GM18858 (cell line): Measurements from ENCODE around the gene NBPF9.
"Not testable (repeated sequence)": the region's sequence is repeated elsewhere in the genome, so short reads cannot be mapped to it uniquely, and the experiment has no call there.

ENCODE experiments used
- ATAC-seq: cut with Tn5 transposase; IDR thresholded peaks from one replicate; pipeline ENCODE4 v1.9.1; 2021; ENCODE audit not compliant: unreplicated experiment

Gene NBPF9

GRCh38 chr1:149103109-149104081, at the start of gene NBPF9:
TSS of gene NBPF9 (minus strand) at chr1:149103551. CDS start at chr1:149082139, 21,412 bp downstream.
- peak; percentile 83 for ATAC-seq

- ATAC-seq = not testable (repeated sequence)
Measured at GRCh38 chr1:149149909-149150308, 46.6 kb upstream of the NBPF9 start.

GRCh38 chr1:149137585-149137984, 34.2 kb upstream of the NBPF9 start:
- not testable (repeated sequence) for ATAC-seq

- ATAC-seq = not testable (repeated sequence)
Measured at GRCh38 chr1:149130938-149131337, 27.6 kb upstream of the NBPF9 start.

- not testable (repeated sequence) for ATAC-seq
Measured at GRCh38 chr1:149129245-149129644, 25.9 kb upstream of the NBPF9 start.

- not testable (repeated sequence) for ATAC-seq
Measured at GRCh38 chr1:149126555-149127145, 23.3 kb upstream of the NBPF9 start.

- not testable (repeated sequence) for ATAC-seq
Measured at GRCh38 chr1:149123948-149124926, 20.9 kb upstream of the NBPF9 start.

GRCh38 chr1:149112828-149113227, 9.5 kb upstream of the NBPF9 start:
- not testable (repeated sequence) for ATAC-seq

- not testable (repeated sequence) for ATAC-seq
Measured at GRCh38 chr1:149110343-149110742, 7.0 kb upstream of the NBPF9 start.

GRCh38 chr1:149102574-149102973, 777 bp downstream of the NBPF9 start:
- not testable (repeated sequence) for ATAC-seq

- ATAC-seq = not testable (repeated sequence)
Measured at GRCh38 chr1:149098276-149098675, 5.1 kb downstream of the NBPF9 start.

GRCh38 chr1:149093155-149093554, 10.2 kb downstream of the NBPF9 start:
- not testable (repeated sequence) for ATAC-seq

GRCh38 chr1:149075505-149076127, 27.7 kb downstream of the NBPF9 start:
- not testable (repeated sequence) for ATAC-seq

GRCh38 chr1:149064611-149065010, 38.7 kb downstream of the NBPF9 start:
- not testable (repeated sequence) for ATAC-seq

- not testable (repeated sequence) for ATAC-seq
Measured at GRCh38 chr1:149043056-149043455, 60.3 kb downstream of the NBPF9 start.

- not testable (repeated sequence) for ATAC-seq
Measured at GRCh38 chr1:149033916-149034315, 69.4 kb downstream of the NBPF9 start.

- not testable (repeated sequence) for ATAC-seq
Measured at GRCh38 chr1:149024327-149024726, 79.0 kb downstream of the NBPF9 start.

- not testable (repeated sequence) for ATAC-seq
Measured at GRCh38 chr1:149018577-149018976, 84.8 kb downstream of the NBPF9 start.

GRCh38 chr1:149016626-149017025, 86.7 kb downstream of the NBPF9 start:
- ATAC-seq = not testable (repeated sequence)

- ATAC-seq = not testable (repeated sequence)
Measured at GRCh38 chr1:149015522-149015921, 87.8 kb downstream of the NBPF9 start.
